LNCaP clone FGC (cell line): ENCODE results near the gene NUS1.
"Not testable (repeated sequence)": the region's sequence is repeated elsewhere in the genome, so short reads cannot be mapped to it uniquely, and the experiment has no call there.

Experiments used
- DNase-seq: peaks from one replicate; pipeline ENCODE4 v3.0.0-alpha.2; 2011; ENCODE audit warnings: low read depth
- H3K4me3 ChIP-seq: 2 replicates; pipeline ENCODE4 v1.5.1; 2011; ENCODE audit warnings: mild to moderate bottlenecking, low read depth, low read length, control low read depth
- TF ChIP-seq, protein P1 (sequence below): IDR thresholded peaks from 2 replicates; pipeline ENCODE4 v1.5.1; 2012; ENCODE audit warnings: mild to moderate bottlenecking; ENCODE audit not compliant: control insufficient read depth, insufficient read depth; ENCODE audit errors: extremely low read depth

Gene NUS1

DNA sequence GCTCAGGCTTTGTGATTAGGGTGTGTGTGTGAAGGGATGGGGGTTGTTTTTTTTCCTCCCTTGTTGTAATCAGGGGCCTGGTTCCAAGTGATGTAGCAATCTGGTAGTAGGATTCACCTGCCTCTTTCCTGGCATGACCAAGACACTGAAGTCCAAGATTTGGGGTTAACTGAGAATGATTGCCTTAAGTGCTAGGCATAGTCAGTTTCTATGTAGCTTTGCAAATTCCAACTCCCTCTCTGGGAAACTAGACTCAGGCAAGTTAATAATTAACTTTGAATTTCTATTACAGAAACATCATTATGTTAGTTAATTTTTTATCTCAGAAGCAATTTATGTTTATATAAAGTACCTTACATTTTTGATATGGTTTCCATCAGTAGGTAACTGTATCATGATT lies 43.6 kb downstream of the NUS1 start:
- TF ChIP-seq, protein P1, sequence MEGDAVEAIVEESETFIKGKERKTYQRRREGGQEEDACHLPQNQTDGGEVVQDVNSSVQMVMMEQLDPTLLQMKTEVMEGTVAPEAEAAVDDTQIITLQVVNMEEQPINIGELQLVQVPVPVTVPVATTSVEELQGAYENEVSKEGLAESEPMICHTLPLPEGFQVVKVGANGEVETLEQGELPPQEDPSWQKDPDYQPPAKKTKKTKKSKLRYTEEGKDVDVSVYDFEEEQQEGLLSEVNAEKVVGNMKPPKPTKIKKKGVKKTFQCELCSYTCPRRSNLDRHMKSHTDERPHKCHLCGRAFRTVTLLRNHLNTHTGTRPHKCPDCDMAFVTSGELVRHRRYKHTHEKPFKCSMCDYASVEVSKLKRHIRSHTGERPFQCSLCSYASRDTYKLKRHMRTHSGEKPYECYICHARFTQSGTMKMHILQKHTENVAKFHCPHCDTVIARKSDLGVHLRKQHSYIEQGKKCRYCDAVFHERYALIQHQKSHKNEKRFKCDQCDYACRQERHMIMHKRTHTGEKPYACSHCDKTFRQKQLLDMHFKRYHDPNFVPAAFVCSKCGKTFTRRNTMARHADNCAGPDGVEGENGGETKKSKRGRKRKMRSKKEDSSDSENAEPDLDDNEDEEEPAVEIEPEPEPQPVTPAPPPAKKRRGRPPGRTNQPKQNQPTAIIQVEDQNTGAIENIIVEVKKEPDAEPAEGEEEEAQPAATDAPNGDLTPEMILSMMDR: no peak
- no peak overlapping the region for H3K4me3 ChIP-seq
- no peak for DNase-seq

DNA sequence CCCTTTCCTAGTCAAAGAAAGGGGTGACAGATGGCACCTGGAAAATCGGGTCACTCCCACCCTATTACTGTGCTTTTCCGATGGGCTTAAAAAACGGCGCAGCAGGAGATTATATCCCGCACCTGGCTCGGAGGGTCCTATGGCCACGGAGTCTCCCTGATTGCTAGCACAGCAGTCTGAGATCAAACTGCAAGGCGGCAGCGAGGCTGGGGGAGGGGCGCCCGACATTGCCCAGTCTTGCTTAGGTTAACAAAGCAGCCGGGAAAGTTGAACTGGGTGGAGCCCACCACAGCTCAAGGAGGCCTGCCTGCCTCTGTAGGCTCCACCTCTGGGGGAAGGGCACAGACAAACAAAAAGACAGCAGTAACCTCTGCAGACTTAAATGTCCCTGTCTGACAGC lies 46.3 kb downstream of the NUS1 start:
- DNase-seq, H3K4me3 ChIP-seq: not testable (repeated sequence)

DNA sequence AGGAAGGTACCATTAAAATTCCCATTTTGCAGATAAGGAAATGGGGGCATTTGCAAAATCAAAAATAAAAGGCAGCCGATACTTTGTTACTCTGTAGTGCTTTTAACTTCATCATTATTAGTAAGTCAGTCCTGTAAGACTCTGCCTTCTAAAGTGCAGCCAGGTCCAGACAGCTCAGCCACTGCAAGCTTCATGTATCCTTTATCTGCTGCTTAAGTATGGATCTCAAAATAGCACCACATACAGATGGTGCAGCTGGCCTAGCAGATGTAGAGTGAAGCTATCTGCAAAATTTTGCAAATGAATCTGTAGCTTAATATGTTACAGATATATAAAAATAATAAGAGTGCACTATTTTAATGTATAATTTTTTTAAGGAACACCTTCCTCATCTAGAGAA lies 53.4 kb downstream of the NUS1 start:
- no peak for DNase-seq
- no peak overlapping the region for H3K4me3 ChIP-seq
- TF ChIP-seq, protein P1: no peak

DNA sequence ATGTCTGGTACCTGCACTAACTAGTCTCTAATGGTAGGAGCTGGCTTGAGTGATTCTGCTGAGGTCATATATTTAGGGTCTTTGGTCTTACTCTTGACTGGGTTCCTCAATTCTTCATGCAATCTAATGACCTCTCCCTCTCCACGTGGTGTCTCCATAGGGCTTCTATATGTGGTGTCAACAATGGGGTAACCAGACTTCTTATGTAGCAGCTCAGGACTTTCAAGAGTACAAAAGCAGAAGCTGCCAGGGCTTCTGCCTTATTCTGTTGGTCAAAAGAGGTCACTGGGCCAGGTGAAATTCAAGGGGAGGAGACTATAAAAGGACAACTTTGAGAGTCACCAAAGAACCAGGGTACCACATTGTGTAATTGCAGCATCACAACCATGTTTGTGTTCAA lies 54.3 kb downstream of the NUS1 start:
- DNase-seq: no peak

DNA sequence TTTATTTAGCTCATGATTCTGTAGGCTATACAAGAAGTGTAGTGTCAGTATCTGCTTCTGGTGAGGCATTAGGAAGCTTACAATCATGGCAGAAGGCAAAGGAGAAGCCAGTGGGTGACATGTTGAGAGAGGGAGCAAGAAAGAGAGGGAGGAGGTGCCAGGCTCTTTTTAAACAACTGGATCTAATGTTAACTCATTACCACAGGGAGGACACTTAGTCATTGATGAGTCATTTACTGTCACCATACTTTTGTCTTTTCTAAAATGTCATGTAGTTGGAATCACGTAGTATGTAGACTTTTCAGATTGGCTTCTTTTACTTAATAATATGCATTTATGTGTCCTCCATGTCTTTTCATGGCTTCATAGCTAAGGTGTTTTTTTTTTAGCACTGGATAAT lies 58.1 kb downstream of the NUS1 start:
- DNase-seq: no peak
- TF ChIP-seq, protein P1: no peak
- no peak overlapping the region for H3K4me3 ChIP-seq

More for the DNA sequence above, 54.3 kb downstream of the NUS1 start:
- TF ChIP-seq, protein P1: no peak
- H3K4me3 ChIP-seq: no peak overlapping the region

DNA sequence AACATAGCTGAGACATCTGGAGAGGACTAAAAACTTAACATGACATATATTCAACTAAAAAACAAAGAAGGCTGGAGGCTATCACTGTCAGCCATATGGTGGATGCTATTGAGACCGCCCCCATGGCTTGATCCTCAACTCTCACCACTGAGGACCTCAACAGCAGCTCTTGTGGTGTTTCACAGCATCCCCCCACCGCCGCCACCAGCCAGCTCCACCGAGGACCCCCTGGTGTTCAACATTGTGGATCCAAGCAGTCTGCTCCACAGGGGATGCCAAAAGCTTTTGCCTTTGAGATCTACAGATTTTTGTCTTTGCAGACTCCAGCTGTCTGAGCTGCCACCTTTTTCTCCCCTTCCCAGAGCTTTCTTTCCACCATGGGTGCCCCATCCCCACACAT lies 64.6 kb downstream of the NUS1 start:
- no peak overlapping the region for H3K4me3 ChIP-seq
- DNase-seq: no peak
- TF ChIP-seq, protein P1: no peak

DNA sequence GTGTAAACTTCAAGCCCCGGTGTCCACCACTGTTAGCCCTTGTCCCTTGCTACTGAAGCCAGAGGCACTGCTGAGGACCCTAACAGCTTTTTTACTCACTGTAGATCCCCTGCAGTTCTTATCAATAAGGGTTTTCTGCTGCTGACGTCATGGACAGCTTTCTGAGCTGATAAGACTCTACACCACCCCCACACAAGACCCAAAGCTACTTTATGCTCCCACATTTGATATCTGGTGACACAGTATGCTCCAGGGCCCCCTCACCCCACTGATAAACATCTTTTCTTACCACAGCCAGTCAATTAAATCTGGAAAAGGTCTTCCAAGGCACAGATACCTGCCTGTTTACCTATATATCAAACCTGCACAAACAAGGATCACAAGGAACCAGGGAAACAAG lies 65.3 kb downstream of the NUS1 start:
- H3K4me3 ChIP-seq: no peak overlapping the region
- DNase-seq: no peak
- TF ChIP-seq, protein P1: no peak

DNA sequence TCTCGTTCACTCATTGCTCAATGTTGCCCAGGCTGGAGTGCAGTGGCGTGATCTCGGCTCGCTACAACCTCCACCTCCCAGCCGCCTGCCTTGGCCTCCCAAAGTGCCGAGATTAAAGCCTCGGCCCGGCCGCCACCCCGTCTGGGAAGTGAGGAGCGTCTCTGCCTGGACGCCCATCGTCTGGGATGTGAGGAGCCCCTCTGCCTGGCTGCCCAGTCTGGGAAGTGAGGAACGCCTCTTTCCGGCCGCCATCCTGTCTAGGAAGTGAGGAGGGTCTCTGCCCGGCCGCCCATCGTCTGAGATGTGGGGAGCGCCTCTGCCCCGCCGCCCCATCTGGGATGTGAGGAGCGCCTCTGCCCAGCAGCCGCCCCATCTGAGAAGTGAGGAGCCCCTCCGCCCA lies 75.4 kb downstream of the NUS1 start:
- not testable (repeated sequence) for DNase-seq, H3K4me3 ChIP-seq
